Natural killer cell (primary cell): ENCODE measurements around the gene ROBO4. TPM values are rescaled to one million over a fixed set of nuclear protein-coding genes. Genes with fewer than 3 reads are reported as not detected.

Experiments
- ATAC-seq, 3 donors: fragments of 150-1000 bp in 2 of 3; fragments of 200-7000 bp in 1 of 3; cut with Tn5 transposase; 1 replicate in 1 of 3; 2 replicates in 2 of 3; pipeline ENCODE4 v1.10.0; 2021; ENCODE audit warnings: mild to moderate bottlenecking in 2 of 3, moderate library complexity in 2 of 3
- DNase-seq, 2 donors: peaks; one replicate each; pipeline versions ENCODE4 v3.0.0 to v3.0.0-alpha.2; 2013 to 2021; ENCODE audit warnings: mixed read lengths in 1 of 2
- H3K27ac ChIP-seq: one replicate; pipeline ENCODE4 v1.5.1; 2013; ENCODE audit warnings: mild to moderate bottlenecking, low read length
- H3K27me3 ChIP-seq: one replicate; pipeline ENCODE4 v1.6.1; 2013; ENCODE audit warnings: low read length; ENCODE audit not compliant: control insufficient read depth, insufficient read depth
- H3K36me3 ChIP-seq: one replicate; pipeline ENCODE4 v1.6.1; 2013; ENCODE audit warnings: low read length; ENCODE audit not compliant: control insufficient read depth, insufficient read depth
- H3K4me1 ChIP-seq: one replicate; pipeline ENCODE4 v1.6.1; 2013; ENCODE audit warnings: low read length; ENCODE audit not compliant: control insufficient read depth, insufficient read depth
- H3K4me3 ChIP-seq: one replicate; pipeline ENCODE4 v1.5.1; 2013; ENCODE audit warnings: low read length
- H3K9me3 ChIP-seq: one replicate; pipeline ENCODE4 v1.6.1; 2013; ENCODE audit warnings: low read length; ENCODE audit not compliant: control insufficient read depth, insufficient read depth
- H3K27ac Mint-ChIP-seq, 2 donors: one replicate each; pipeline ENCODE4 v1.8.0; 2022; ENCODE audit warnings: mild to moderate bottlenecking in 2 of 2, mixed read lengths in 2 of 2, moderate library complexity in 1 of 2
- H3K27me3 Mint-ChIP-seq, 2 donors: one replicate each; pipeline ENCODE4 v1.8.0; 2022; ENCODE audit warnings: low read depth in 2 of 2, mixed read lengths in 2 of 2
- H3K36me3 Mint-ChIP-seq: one replicate; pipeline ENCODE4 v1.8.0; 2022; ENCODE audit warnings: mixed read lengths
- H3K4me1 Mint-ChIP-seq, 2 donors: one replicate each; pipeline ENCODE4 v1.8.0; 2022; ENCODE audit warnings: mixed read lengths in 2 of 2
- H3K4me3 Mint-ChIP-seq: one replicate; pipeline ENCODE4 v1.8.0; 2022; ENCODE audit warnings: mild to moderate bottlenecking, moderate library complexity, mixed read lengths
- H3K9me3 Mint-ChIP-seq, 2 donors: one replicate each; pipeline ENCODE4 v1.8.0; 2022; ENCODE audit warnings: mixed read lengths in 2 of 2
- WGBS: methylation state at CpG from one replicate; pipeline ENCODE4 v1.1.7; 2013; ENCODE audit warnings: missing lambda C conversion rate; ENCODE audit not compliant: insufficient coverage; 5-methylcytosine and 5-hydroxymethylcytosine counted together
- intact Hi-C: fragments of 100-400 bp; cut with micrococcal nuclease; formaldehyde crosslinking; loops from one replicate; pipeline ENCODE4 v1.14.2; 2022
- total RNA-seq, 4 donors: library from RNA; stranded (reverse); fragments of 120-200 nt in 1 of 4; gene quantifications; one replicate each; pipeline versions ENCODE4 v1.2.3 to v1.2.4, GENCODE V29; 2013 to 2022
- TF ChIP-seq, protein P1 (sequence below): fragments of 200-600 bp; IDR thresholded peaks from one replicate; pipeline ENCODE4 v1.8.0; 2022; ENCODE audit warnings: antibody characterized with exemption

The ROBO4 gene
- total RNA-seq, 3 donors from 2014 or later (not counting 1 experiment from before 2014, with no cell fraction given) = not detected

DNA sequence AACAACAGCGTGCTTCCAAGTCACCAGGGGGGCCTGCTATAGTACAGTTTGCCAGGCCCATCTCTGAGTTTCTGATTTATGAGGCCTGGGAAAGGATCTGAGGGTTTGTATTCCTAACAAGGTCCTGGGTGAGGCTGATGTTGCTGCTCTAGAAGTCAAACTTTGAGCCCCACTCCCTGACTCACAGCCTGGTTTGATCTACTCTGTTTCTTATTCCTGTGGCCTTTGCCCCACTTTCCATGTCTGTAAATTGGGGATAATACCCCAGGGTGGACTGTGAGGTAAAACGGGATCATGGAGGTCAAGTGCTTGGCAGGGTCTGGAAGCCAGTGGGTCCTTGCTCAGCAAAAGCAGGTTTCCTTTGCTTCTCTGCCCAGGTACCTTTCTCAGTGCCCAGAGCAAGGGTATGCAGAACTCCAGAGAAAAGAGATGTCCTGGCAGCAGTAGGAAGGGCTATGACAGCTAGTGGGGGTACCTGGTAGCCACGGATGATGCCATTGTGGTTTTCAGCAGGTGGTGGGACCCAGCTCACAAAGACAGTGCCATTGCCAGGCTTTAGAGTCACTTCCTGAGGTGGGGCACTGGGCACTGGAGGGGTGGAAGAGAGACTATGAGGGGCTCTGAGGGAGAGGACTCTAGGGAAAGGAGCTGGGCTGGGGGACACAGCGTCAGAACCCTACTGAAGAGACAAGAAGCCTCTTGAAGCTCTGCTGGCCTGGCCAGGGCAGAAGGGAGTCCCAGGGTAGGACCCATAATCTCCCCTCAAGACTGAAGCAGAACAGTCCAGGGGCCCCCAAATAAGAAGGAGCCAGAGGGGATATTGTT, 2.8 kb downstream of the ROBO4 start:
- Histone ChIP-seq H3K27ac (no peak overlapping the region), H3K4me3 (no peak overlapping the region), H3K9me3 (no peaks in the 10 kb centered on the region), H3K27me3 (no peaks in the 10 kb centered on the region), H3K36me3 (no peaks in the 10 kb centered on the region), H3K4me1 (peaks cover 5% of the 10 kb centered on the region)
- DNase-seq = no peak
- H3K27me3 Mint-ChIP-seq = peaks cover 6 to 9% of the 10 kb centered on the region in 2 donors
- TF ChIP-seq, protein P1, sequence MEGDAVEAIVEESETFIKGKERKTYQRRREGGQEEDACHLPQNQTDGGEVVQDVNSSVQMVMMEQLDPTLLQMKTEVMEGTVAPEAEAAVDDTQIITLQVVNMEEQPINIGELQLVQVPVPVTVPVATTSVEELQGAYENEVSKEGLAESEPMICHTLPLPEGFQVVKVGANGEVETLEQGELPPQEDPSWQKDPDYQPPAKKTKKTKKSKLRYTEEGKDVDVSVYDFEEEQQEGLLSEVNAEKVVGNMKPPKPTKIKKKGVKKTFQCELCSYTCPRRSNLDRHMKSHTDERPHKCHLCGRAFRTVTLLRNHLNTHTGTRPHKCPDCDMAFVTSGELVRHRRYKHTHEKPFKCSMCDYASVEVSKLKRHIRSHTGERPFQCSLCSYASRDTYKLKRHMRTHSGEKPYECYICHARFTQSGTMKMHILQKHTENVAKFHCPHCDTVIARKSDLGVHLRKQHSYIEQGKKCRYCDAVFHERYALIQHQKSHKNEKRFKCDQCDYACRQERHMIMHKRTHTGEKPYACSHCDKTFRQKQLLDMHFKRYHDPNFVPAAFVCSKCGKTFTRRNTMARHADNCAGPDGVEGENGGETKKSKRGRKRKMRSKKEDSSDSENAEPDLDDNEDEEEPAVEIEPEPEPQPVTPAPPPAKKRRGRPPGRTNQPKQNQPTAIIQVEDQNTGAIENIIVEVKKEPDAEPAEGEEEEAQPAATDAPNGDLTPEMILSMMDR = no peak
- no peak overlapping the region for H3K4me3 Mint-ChIP-seq
- H3K9me3 Mint-ChIP-seq = no peaks in the 10 kb centered on the region
- no peak for ATAC-seq
- H3K4me1 Mint-ChIP-seq = peaks cover 0 to 9% of the 10 kb centered on the region in 2 donors
- H3K27ac Mint-ChIP-seq = no peak overlapping the region
- H3K36me3 Mint-ChIP-seq = no peaks in the 10 kb centered on the region
- WGBS = 64% methylated on average over 4 of the region's 4 CpGs
- intact Hi-C loops = no loop called here

DNA sequence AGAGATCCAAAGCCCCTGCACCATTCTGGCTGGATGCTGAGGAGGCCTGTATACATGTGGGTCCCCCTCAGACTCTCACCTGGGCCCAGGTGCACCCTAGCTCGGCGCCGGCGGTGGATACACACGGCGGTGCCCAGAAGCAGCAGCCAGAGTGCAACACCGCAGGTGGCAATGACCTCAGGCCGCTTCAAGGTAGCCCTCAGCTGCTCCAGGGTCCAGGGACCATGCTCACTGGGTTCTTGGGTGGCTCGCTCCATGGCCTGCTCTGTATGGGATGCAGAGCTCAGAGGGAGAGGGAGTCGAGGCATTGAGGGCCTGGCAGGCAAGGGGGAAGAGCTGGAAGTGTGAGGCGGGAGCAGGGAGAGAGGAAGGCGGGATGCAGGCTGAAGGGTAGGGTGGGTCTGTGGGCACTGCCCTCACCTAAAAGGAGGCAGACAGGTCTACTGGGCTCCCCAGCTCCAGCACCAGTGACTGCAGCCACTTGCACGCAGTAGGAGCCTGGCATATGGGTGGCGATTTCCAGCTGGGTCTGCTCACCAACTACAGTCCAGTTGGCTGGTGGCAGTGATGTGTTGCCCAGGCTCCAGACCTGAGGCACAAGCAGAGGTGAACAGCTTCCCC, 3.8 kb downstream of the ROBO4 start:
- ATAC-seq (no peak), DNase-seq (no peak)
- H3K4me1 Mint-ChIP-seq = peaks cover 0 to 9% of the 10 kb centered on the region in 2 donors
- H3K27me3 Mint-ChIP-seq = no peaks in the 10 kb centered on the region
- H3K27ac ChIP-seq = no peak overlapping the region
- H3K9me3 ChIP-seq = no peaks in the 10 kb centered on the region
- no peaks in the 10 kb centered on the region for H3K36me3 Mint-ChIP-seq
- intact Hi-C loops = no loop called here
- no peak overlapping the region for H3K27ac Mint-ChIP-seq
- TF ChIP-seq, protein P1 = no peak
- WGBS = 90% methylated on average over 14 of the region's 14 CpGs
- H3K4me3 Mint-ChIP-seq = no peak overlapping the region
- H3K36me3 ChIP-seq = no peaks in the 10 kb centered on the region
- H3K4me1 ChIP-seq = peaks cover 5% of the 10 kb centered on the region
- no peaks in the 10 kb centered on the region for H3K9me3 Mint-ChIP-seq
- H3K4me3 ChIP-seq = no peak overlapping the region
- no peaks in the 10 kb centered on the region for H3K27me3 ChIP-seq

DNA sequence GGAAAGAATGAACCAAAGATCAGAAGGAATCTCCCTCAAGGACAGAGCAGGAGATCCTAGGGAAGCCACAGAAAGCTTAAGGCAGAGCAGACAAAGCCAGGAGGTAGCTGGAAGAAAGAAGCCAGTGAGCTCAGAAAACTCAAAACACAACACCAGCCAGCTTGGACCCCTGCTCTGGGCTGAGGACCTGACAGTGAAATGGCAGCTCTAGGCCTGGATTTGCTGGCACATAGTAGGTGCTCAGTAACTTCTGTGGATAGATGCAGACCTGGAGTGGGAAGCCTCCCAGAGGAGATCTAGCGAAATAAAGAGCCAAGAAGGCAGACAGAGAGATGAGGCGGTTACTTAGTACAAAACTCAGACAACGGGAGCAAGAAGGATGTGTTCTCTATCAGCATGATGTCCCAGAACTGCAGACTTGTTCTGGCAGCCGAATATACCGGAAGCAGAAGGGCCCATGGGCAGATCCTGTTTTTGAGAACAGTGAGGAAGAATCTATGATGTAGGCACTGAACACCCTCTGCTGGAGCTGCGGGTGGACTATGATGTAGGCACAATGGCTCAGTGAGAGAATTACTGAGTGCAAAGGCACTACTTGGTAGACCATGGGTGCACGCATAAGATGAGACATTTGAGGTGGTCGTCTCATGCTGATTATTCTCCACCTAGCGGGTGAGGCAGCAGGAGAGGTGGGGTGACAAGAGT, 4.8 kb downstream of the ROBO4 start:
- DNase-seq (no peak), ATAC-seq (no peak)
- 66% methylated on average over 9 of the region's 9 CpGs for WGBS
- H3K4me1 Mint-ChIP-seq = peaks cover 0 to 6% of the 10 kb centered on the region in 2 donors
- TF ChIP-seq, protein P1 = no peak
- Histone ChIP-seq H3K4me1 (peaks cover 5% of the 10 kb centered on the region), H3K4me3 (no peak overlapping the region), H3K9me3 (no peaks in the 10 kb centered on the region), H3K36me3 (no peaks in the 10 kb centered on the region), H3K27me3 (no peaks in the 10 kb centered on the region), H3K27ac (no peak overlapping the region)
- peaks cover 0 to 2% of the 10 kb centered on the region in 2 donors for H3K27me3 Mint-ChIP-seq
- intact Hi-C loops = no loop called here
- no peaks in the 10 kb centered on the region for H3K9me3 Mint-ChIP-seq
- no peak overlapping the region for H3K4me3 Mint-ChIP-seq
- no peaks in the 10 kb centered on the region for H3K36me3 Mint-ChIP-seq
- no peak overlapping the region for H3K27ac Mint-ChIP-seq
